Glomerular visceral epithelial cell (primary cell): ENCODE data around the gene DAZAP1.

Source experiments
- DNase-seq: peaks from one replicate; pipeline ENCODE4 v3.0.0-alpha.2; 2016; ENCODE audit errors: extremely low spot score

DAZAP1 gene

DNA sequence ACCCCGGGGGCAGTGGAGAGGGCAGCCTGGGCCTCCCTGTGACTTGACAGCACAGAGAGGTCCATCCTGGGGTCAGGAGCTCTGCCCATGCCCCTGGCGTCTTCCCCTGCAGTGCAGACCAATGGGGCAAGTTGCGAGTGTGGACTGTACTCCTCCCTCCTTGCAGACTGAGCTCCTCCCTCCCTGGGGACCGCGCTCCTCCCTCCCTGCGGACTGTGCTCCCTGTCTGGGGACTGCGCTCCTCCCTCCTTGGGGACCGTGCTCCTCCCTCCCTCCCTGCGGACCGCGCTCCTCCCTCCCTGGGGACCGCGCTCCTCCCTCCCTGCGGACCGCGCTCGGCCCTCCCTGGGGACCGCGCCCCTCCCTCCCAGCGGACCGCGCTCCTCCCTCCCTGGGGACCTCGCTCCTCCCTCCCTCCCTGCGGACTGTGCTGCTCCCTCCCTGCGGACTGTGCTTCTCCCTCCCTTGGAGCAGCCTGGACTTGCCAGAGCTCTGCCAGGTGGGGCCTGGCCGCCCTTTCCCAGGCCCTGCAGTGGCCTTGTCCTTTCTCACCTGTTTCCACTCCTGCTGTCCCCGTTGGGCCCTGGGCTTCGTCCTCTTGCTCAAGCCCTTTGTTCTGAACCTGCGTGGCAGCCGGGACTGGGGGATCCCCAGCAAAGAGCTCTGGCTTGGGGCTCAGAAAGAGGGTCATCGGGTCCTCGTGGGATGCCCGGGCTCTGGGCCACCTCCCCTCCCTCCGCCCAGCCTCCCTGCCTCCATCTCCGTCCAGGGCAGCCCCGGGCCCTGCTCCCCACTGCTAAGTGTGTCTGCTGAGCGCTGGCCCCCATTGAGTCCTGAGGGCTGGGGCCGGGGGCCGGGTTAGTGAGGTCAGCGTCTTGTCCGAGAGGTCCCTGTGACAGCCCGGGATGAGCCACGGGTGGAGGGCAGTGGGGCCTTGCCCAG lies 12.9 kb upstream of the DAZAP1 start:
- DNase-seq = no peak

GRCh38 chr19:1395194-1396018 lies 12.0 kb upstream of the DAZAP1 start:
- DNase-seq = no peak

DNA sequence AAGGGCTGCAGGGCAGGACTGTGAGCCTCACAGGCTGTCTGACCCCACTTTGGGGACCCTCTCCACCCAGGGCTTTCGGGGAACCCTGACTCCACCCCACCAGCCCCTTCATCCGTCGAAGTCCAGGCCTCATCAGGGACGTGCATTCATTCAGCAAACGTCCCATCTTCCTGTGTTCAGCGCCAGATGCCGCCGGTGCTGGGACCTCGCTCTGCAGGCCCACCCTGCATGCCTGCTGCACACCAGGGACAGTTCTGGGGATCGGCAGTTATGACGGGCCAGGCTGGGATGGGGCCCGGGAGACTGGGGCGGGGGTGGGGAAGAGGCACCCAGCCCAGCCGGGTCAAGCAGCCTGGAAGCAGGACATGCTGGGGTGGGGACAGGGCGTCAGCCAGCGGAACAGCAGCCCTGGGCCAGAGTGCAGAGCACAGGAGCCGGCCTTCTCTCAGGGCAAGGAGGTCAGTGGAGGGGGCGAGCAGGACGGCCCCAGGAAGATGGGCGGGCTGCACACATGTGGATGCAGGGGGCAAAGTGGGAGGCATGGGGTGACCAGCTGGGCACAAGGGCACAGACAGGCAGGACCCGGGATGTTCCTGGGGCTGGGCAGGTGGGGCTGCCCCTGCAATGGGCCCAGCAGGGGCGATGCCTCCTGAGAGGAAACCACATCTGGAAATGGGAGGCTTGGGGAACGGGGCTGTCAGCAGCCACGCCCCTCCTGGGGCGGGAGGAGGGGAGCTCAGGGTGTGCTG lies 11.2 kb upstream of the DAZAP1 start:
- DNase-seq = no peak

- DNase-seq = no peak
Observed at GRCh38 chr19:1396768-1397679, 10.4 kb upstream of the DAZAP1 start.

GRCh38 chr19:1397838-1398237 lies 9.5 kb upstream of the DAZAP1 start:
- DNase-seq = no peak

DNA sequence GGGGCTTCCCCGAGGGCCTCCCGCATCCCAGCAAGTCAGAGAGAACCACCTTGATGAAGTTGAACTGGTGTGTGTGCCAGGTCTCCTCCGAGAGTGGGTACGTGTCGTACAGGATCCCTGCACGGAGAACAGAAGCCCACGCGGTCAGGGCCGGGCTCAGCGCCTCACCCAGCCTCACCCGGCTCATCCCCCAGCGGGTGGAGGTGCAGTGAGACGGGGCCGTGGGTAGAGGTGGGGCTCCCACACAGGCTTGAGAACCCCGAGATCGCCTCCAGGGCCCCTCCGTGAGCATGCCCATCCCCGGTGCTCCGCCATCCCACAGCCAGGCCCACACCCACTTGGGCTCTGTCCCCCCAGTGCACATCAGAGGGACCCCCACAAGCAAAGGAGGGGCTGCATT lies 8.3 kb upstream of the DAZAP1 start:
- no peak for DNase-seq

DNA sequence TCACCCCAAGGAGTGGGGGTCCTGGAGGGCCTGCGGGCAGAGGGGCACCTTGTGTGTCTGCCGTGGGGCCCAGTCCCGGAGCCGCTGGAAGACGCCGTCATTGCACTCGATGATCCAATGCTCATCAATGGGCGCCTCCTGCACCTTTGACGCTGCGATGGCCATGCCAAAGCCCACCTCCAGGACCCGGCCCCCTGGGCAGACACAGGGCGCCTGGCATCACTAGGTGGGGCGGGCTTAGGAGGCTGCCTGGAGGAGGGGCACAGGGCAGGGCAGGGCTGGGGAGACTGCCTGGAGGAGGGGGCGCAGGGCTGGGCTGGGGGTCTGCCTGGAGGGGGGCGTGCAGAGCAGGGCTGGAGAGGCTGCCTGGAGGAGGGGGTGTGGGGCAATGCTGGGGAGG lies 7.6 kb upstream of the DAZAP1 start:
- DNase-seq = no peak

DNA sequence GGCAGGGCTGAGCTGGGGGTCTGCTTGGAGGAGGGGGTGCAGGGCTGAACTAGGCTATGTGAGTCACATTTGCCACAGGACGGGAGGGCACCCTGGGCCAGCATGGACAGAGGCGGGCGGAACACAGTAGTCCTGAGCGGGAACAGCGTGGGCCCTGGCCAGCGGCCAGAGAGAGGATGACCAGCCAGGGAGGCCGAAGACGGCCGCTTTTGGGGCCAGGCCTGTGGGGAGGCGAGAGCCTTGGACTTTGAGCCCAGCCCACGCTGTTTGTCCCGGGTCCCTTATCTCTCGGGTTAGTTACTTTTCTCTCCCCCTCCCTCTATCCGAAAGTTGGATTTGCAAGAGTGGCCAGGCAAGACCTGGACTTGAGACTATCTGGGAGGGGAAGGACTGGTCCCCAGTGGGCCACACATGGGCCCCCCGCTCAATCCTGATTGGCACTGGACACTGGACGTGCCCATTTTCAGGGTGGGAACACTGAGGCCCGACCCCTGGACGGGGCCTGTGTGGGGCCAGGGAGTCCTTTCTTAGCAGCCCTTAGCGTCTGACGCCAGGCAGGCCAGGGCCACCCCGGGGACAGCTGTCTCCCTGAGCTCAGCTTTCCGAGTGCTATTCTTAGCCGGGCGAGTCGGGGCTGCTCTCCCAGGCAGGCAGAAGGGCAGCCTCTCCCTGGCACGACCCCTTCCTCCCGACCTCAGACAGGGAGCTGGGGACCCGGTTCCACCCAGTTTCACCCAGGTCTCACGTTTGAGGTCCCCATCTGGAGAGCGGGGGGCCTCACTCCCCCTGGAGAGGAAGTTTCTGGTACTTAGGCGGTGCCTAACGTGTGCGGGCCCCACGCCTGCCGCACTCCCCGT lies 6.9 kb upstream of the DAZAP1 start:
- no peak for DNase-seq

GRCh38 chr19:1401138-1401888 lies 6.1 kb upstream of the DAZAP1 start, which contains the start of gene GAMT:
Gene GAMT, minus strand, starts transcription at chr19:1401542. Its CDS starts 66 bp downstream, at chr19:1401476.
- peak; percentile 52 for DNase-seq

DNA sequence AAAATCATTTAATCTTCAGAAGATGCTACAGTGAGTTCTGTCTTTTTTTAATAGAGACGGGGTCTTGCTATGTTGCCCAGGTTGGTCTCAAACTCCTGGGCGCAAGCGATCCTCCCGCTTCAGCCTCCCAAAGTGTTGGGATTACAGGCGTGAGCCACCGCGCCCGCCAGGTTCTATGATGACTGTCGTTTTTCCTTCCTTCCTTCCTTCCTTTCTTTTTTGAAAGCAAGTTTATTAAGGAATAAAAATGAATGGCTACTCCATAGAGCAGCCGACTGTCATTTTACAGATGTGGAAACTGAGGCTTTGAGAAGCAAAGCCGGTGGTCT lies 5.5 kb upstream of the DAZAP1 start:
- DNase-seq = no peak

DNA sequence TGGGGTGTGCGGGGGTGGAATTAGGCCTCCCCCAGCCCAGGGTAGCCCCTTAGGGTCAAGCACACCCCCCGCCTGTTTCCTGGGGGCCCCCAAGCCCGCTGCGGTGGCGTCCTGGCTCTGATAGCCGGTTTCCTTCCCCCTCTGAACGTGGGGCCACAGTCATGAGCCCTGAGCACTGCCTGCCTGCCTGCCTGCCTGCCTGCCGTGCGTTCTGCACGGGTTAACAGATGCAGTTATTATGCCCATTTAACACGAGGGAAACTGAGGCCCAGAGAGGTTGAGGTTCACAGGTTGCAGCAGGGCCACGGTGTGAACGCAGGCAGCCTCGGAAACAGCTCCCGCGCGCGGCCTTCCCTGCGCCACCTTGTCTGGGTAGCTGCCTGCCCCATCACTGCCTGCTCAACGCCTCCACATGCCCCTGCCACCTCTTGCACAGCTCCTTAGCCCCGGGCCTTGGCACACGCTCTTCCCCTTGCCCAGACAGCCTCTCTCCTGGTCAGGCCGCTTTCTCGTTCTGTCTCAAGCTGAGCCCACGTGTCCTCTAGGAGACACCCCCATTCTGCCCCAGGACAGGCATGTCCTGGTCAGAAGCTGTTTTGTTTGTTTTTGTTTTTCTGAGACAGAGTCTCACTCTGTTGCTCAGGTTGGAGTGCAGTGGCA lies 4.8 kb upstream of the DAZAP1 start:
- DNase-seq = no peak

- DNase-seq = peak; percentile 99
Observed at GRCh38 chr19:1406774-1407527, 435 bp upstream of the DAZAP1 start.

DNA sequence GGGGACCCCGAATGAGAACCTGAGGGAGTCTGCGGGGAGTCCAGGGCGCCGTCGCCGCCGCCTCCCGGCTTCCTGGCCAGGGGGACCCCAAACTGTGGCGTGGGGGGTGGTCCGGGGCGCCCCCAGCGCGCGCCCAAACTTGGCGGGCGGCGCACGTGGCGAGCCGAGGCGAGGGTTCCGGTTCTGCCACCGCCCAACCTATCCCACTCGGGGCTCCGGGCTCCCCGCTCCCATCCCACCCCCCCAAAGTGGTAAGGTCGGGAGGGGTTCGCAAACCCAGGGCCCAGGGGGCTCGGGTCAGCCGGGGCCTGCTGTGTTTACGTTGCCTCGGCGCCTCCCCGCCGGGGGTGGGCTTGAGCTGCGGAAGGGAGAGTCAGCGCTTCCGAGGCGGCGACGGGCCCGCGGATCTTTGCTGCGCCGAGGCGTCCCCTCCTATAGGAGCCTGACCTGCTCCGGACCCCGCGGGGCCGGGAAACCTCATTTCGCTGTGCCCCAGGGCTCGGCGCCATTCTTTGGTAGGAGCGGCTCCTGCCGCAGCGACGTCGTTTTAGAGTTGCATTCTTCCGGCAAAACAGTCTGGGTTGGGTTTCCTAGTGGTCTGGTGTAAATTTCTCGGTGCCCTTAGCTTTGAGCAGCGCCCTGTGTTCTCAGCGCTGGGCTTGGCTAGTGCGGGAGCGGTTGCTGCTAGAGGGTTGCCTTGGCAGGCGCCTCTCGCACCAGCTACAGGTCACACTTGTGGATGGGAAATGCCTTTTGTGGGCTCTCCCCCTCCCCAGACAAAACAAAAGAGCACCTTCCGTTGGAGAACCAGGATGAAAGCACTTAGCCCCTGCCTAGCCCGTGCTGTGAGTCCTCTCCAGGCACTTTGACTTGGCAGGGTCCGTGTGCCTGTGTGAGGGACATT lies 1.2 kb downstream of the DAZAP1 start:
- peak; percentile 57 for DNase-seq

DNA sequence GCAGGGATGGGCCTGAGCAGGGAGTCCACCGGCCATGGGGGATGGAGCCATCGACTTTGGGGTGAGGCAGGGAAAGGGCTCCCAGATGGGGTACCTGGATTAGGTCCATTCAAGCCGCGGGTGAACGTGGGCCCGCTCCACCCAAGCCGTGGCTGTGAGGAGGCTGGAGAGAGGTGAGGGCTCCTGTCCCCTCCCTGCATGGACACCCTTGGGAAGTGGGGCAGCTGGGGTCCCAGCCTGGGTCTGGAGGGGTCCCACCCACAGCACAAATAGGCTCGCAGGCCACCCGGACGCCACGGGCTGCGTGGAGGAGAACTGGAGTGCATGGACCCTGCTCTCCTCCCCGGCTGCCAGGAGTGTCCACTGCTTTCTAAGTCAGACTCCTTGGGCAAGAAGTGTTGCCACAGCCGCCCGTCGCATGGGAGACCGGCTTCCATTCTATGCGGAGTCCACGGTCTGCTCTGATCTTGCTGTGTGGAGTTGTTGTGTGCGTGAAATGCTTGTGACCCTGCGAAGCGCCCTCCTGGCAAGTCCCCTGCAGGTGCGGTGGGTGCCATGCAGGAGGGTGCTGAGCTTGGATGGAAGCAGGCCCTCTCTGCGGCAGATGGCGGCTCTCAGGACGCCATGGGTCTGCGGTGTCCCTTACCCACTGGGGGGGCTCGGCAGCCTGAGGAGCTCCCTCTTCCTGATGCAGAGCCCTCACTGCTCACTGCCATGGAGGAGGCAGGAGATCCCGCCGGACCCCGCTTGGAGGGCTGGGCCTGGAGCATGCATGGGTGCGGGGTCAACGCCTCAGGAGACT lies 2.0 kb downstream of the DAZAP1 start:
- DNase-seq = no peak

- peak; percentile 87 for DNase-seq
Observed at GRCh38 chr19:1410136-1410786, 2.9 kb downstream of the DAZAP1 start.

DNA sequence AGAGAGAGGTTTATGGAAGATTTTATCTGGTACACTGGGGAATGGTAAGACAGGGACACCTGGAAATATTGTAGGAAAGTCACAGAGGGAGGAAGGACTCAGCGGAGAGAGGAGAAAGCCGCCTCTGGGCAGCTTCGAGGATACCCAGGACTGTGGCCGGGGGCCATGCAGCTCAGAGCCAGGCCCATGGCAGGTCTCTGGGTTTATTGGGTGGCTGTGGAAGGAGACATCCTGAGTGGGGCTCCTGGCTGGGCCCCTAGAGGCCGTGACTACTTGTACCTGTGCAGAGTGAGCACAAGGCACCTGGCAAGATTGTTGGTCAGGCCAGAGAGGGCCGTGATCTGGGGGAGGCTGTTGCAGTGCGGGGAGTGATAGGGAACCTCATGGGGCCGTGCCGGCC lies 3.4 kb downstream of the DAZAP1 start:
- DNase-seq = no peak
